Measurements from ENCODE around the gene NEDD8.

- TF ChIP-seq CTCF (IDR thresholded peaks at IDR 0.05; ENCODE audit: insufficient read depth, low read length, poor library complexity, severe bottlenecking) (no peak), EZH2phosphoT487 (conservative IDR thresholded peaks at IDR 0.05; ENCODE audit: low read length) (no peak)
Observed at GRCh38 chr14:24189059-24189375, 43.1 kb downstream of the NEDD8 start.

Data from SU-DHL-6 (cell line).